Fibroblast of the aortic adventitia (primary cell): ENCODE measurements around the gene HOXB3. TPM values are rescaled to one million over a fixed set of nuclear protein-coding genes. Genes with fewer than 3 reads are reported as not detected.
A peak's percentile ranks its signal among the peaks of the same experiment; 100 is the strongest.

Source experiments
- DNase-seq: peaks from one replicate; pipeline ENCODE4 v3.0.0-alpha.2; 2010; ENCODE audit warnings: low read depth
- H3K4me3 ChIP-seq: 2 replicates; pipeline ENCODE4 v1.5.1; 2011; ENCODE audit warnings: low read depth, mild to moderate bottlenecking, control low read depth, low read length, moderate library complexity
- total RNA-seq: library from RNA; depleted of rRNA; stranded (reverse); fragments of >200 nt; gene quantifications from 2 replicates; pipeline ENCODE4 v1.2.3, GENCODE V29; 2012; ENCODE audit warnings: low replicate concordance
- TF ChIP-seq, protein P1 (sequence below): IDR thresholded peaks from 2 replicates; pipeline ENCODE4 v1.5.1; 2011; ENCODE audit warnings: mild to moderate bottlenecking, low read length, control low read depth, inconsistent platforms; ENCODE audit not compliant: insufficient read depth

HOXB3 gene
- total RNA-seq, 1 donor: 9.7 TPM

DNA sequence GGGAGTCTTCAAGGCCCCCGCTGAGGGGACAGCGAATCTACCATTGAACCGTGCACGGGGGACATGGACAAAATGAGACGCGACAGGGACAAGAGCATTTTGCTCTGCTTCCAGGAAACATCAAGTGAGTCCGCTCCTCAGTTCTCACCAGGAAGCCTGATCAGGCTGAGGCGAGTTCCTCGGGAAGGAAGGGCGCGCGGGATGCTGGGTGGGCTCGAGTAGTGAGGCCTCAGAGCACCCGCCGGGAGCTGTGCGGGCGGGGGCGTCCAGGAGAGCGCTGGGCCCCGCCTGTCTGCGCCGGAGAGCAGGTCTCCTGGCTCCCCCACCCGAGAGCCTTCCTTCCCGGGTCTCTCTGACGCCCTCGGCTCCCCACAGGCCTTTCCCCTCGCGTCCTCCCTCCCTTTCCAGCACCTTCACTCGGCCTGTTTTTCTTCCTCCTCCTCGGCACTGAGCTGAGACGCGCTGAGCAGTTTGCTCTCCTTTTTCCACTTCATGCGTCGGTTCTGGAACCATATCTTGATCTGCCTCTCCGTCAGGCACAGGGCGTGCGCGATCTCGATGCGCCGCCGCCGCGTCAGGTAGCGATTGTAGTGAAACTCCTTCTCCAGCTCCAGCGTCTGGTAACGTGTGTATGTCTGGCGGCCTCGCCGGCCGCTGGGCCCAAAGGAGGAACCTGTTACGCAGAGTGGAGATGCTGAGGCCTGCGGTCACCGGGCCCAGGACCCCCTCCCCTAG lies 6.1 kb upstream of the HOXB3 start:
- TF ChIP-seq, protein P1, sequence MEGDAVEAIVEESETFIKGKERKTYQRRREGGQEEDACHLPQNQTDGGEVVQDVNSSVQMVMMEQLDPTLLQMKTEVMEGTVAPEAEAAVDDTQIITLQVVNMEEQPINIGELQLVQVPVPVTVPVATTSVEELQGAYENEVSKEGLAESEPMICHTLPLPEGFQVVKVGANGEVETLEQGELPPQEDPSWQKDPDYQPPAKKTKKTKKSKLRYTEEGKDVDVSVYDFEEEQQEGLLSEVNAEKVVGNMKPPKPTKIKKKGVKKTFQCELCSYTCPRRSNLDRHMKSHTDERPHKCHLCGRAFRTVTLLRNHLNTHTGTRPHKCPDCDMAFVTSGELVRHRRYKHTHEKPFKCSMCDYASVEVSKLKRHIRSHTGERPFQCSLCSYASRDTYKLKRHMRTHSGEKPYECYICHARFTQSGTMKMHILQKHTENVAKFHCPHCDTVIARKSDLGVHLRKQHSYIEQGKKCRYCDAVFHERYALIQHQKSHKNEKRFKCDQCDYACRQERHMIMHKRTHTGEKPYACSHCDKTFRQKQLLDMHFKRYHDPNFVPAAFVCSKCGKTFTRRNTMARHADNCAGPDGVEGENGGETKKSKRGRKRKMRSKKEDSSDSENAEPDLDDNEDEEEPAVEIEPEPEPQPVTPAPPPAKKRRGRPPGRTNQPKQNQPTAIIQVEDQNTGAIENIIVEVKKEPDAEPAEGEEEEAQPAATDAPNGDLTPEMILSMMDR: no peak
- peak overlapping the region; percentile 70 for H3K4me3 ChIP-seq
- DNase-seq: no peak

DNA sequence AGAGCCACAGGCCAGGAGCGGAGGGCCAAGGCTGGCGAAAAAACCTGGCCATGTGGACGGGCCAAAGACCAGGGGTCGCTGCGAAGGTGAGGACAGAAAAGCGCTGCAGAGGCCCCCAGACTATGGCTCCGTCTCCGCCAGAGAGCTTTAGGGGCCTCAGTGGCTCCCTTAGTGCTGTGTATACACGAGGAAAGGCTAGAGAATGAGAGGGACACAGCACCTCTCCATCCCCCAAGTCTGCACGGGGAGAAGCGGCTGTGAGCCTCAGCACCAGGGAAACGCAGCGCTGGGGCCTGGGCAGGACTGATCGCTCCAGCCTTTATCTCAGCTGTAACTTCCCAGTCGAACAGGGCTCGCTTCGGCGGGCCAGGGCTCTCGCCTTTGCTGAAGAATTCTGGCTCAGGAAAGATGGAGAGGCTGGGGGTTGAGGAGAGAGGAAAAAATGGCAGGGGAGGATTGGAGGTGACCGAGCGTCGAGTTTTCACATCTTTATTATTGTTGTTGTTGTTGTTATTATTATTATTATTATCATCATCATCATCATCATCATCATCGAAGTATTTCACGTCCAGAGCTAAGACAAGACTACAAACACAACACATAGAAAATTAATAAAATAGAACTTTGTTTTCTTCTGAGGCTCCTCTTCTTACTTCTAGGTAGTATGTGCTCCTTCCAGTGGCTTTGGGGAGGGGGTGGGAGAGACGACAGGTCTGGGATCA lies 5.4 kb upstream of the HOXB3 start:
- no peak for DNase-seq
- TF ChIP-seq, protein P1: no peak
- H3K4me3 ChIP-seq: no peak overlapping the region

DNA sequence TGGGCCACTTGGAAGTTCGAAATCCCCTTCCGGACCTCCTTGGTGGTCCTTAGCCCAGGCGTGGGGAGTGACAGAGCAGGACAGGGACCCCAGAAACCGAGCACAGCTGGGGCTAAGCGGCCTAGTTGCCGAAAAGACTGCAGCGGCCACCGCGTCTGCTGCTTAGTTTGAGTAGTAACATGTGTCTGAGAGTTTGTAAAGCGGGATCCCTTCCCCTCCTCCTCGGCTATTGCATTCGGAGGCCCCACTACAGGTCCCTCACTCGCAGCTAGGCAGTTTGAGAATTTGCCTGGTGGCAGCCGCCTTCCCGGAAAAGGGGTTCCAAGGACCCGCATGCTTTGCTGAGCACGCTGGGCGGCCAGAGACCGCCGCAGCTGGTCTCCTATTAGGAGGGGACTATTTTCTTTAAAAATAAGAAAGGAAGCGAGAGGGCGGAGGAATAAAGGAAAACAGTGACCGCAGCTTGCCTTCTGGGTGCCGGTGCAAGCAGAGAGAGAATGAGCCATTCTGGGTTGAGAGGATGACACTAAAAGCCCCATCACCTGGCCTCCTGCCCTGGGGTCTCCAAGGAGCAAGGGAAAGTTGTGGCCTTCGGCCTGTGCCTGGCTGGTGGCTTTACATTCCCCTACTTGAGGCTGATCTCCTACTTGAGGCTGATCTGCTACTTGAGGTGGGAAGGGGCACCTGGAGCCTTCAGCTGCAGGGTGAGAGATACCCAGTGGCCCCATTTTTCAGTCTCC lies 4.7 kb upstream of the HOXB3 start:
- H3K4me3 ChIP-seq: no peak overlapping the region
- DNase-seq: no peak
- TF ChIP-seq, protein P1: no peak

DNA sequence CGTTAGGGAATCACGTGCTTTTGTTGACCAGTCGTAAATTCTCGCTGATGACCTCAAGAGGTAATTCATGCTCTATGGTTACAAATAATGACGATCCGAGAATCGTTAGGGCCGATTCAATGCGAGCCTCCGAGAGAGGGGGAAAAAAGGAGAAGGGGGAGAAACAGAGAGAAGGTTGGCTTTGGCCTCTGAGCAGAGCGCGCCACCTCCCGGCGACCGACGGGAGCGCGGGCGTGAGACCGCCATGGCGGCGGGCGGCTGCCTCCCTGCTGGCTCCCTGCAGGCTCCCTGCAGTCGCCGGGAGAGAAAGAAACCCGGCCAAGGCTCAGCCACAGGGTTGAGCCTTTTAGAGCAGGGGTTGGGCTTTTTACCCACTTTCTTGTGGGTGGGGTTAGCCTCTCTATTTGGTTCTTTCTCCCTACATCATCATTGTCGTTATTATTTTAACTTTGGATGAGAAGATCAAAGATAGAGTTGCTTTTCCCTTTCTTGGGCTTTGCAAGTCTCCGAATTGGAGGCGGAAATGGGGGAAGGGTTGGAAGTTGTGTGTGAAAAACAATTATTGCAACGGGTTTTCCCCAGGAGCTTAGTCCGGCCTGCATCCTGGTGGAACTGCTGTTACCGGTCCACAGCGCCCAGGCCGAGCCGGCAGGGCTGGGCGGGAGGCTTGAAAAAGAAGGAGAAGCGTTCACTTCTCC lies 3.9 kb upstream of the HOXB3 start:
- DNase-seq: peak; percentile 84
- H3K4me3 ChIP-seq: peak overlapping the region; percentile 63
- TF ChIP-seq, protein P1: peak; percentile 86

DNA sequence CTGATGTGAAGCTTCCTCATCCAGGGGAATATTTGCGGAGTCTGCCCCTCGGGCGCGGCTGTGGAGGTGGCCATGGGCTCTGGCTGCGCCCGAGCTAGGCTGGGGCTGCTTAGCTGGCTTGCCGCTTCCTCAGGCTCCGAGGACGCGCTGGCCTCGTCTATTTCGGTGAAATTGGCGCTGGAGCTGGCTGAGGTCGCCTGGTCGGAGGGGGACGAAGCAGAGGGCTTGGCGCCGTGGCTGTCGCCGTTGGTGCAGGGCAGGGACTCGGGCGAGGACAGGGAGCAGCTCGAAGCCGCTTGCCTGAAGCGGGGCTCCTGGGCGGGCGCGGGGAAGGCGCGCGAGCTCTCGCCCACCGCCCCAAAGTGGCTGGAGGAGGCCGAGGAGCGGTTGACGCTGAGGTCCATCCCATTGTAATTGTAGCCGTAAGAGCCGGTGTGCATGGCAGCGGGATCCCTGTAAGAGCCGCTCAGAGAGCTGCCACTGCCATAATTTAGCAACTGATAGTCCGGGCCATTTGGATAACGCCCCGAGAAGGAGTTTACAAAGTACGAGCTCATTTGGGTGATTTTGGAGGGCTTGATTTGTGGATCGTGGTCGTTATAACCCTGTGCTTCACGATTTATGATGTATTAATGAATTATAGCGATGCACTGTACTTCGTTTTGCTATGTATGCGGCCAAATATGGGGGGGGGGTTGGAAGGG lies 3.2 kb upstream of the HOXB3 start, which contains the start of gene HOXB5:
Gene HOXB5 (minus strand): TSS at position 654 of the 704 bp plus-strand sequence. CDS start 97 bp downstream, at position 557.
- peak; percentile 43 for DNase-seq
- TF ChIP-seq, protein P1: no peak
- H3K4me3 ChIP-seq: peak within 1 kb of the TSS; percentile 63

DNA sequence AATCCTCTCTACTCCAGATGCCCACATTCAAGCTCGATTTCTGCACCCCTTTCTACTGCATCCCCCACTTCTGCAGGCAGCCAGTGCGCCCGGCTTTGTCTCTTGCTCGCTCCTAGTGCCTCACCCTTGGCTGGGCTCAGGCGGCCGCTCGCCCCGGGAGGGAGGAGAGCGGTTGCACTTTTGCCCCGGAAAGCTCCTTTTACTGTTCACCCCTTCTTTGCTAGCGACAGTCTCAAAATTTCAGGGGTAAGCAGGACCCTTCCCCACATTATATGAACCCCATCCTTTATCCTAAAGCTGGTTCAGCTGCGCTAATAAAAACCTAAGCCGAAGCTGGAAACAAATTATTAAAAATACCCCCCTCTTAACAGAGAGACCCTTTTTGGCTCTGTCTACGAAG lies 2.5 kb upstream of the HOXB3 start:
- H3K4me3 ChIP-seq: peak overlapping the region; percentile 63
- TF ChIP-seq, protein P1: no peak
- no peak for DNase-seq
